HG02943 (cell line): ENCODE results near the gene CDRT4.

Source experiments
- ATAC-seq: cut with Tn5 transposase; IDR thresholded peaks from one replicate; pipeline ENCODE4 v1.9.1; 2021; ENCODE audit warnings: mild to moderate bottlenecking, low read depth, moderate library complexity; ENCODE audit not compliant: unreplicated experiment

CDRT4 gene

DNA sequence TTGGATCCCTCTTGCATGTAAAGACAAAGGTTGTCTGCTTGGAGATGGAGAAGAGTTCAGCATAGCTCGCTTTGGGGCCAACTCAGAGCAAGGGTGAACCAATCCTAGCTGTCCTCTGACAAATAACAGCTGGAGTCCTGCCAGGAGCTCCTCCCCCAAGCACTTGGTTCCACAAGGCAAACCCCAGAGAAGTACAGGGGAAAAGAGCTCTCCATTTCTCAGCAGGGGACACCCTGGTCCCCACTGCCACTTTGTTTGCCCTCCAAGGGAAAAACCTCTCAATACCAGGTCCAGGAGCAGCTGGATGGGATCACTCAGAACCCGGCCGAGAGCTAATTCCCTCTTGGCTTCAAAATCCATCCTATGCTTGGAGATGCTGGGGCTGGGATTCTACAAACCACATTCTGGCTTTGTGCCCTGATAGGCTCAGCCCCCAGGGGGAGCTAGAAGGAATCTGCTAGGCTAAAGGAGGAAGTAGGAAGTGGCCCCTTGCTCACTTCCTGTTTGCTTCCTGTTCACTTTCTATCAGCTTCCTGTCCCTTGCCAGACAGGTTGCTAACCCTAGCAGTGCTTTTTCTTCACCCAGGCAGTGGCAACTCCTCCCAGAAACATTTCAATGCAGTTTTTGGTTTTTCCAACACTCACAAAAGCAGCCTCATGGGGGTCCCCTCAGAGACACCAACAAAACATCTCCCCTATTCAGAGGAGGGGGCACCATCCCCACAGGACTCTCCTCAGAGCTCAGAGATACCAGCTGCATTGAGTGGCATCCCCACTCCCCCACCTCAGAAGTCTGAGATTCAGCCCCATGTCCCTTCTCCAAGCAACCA, 30.7 kb downstream of the CDRT4 start:
- no peak for ATAC-seq

GRCh38 chr17:15434956-15435355, 32.5 kb downstream of the CDRT4 start:
- ATAC-seq, result no peak

GRCh38 chr17:15432807-15433611, 34.4 kb downstream of the CDRT4 start:
- ATAC-seq, result no peak

- ATAC-seq, result no peak
Observed at GRCh38 chr17:15431766-15432165, 35.7 kb downstream of the CDRT4 start.

GRCh38 chr17:15431196-15431595, 36.2 kb downstream of the CDRT4 start:
- ATAC-seq, result no peak

GRCh38 chr17:15424521-15424920, 42.9 kb downstream of the CDRT4 start:
- ATAC-seq, result no peak

DNA sequence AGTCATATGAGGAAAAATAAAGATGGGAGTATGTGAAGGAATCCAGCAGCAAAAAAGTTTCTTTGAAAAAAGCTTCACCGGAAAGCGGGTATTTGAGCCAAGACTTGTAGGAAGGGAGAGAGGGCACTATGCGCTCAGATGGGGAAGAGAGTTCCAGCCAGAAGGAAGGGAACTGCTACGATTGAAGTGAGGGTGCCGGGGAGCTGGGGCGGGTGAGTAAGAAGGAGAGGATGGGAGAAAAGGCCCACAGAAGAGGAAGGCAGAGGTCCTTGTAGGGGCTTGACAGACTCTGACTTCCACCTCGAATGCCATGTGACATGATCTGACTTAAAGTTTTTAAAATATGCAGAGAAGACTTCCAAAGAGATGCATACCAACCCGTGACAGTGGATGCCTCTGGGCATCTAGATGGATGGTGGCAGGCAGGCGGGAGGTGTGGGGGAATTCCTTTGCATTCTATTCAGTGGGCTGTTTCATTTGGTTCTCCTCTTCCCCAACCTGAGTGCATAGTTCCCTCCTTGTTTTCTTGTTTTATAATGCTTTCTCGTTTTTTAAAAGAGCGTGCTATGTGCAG, 44.9 kb downstream of the CDRT4 start:
- no peak for ATAC-seq

- no peak for ATAC-seq
Observed at GRCh38 chr17:15418781-15419180, 48.6 kb downstream of the CDRT4 start.

GRCh38 chr17:15414532-15415306, 52.7 kb downstream of the CDRT4 start:
- no peak for ATAC-seq

GRCh38 chr17:15413101-15413771, 54.2 kb downstream of the CDRT4 start:
- no peak for ATAC-seq

DNA sequence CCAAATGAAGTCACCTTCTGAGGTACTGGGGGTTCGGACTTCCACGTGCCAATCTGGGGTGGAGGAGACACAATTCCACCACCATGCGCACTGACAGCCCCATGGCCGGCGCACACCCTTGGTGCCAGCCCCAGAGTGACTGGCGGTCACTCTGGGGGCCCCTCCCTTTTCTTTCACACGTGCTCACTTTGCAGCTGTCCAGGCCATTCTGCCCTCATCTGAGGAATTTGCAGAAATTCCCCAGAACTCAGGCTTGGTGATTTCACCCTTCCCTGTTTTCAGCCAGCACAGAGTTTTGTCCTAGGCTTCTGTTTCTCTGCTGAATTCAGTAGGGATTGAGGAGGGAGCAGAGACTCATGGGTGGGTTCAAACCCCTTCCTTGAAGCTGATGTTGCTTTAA, 54.8 kb downstream of the CDRT4 start:
- ATAC-seq, result no peak

GRCh38 chr17:15411384-15412198, 55.8 kb downstream of the CDRT4 start:
- no peak for ATAC-seq

DNA sequence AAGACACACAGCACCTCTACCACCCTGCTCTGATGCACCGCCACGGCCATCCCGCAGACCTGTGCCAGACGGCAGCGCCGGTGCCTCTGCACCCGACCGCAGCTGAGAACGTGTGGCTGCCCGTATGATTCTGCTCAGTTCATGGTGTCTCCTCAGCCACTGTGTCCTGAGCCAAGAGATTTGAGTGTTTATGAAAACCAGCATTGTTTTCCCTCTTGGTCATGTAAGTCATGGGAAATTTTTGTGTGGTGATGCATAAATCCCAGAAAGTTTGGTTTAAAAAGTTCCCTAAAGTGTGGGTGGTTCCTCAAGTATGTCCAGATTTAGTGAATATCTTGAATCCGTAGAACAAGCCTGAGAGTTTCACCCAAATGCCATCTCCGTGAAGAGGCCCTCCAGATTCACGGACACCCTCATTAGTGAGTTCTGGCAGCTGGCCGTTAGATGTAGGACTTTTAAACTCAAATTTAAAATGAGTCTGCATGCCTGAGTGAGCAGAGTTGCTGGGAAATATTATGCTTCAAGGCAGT, 57.6 kb downstream of the CDRT4 start:
- no peak for ATAC-seq

- ATAC-seq, result no peak
Observed at GRCh38 chr17:15408803-15409202, 58.6 kb downstream of the CDRT4 start.

DNA sequence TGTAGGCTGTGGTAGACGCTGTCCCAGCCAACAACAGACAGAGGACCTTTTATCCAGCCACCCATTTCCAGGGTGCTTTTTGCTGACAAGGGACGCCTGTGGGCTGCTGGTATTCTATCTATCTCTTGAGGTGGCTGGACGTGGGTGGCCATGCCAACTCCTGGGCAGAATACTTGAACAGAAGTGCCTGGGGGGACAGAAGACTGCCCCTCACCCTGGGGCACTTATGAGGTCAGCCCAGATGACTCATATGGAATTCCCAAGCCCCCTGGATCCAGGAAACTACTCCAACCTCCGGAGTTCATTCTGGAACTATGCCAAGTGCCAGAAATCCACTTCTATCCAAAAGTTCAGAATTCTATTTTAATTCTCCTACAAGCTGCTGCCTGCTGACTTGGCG, 61.3 kb downstream of the CDRT4 start:
- ATAC-seq, result no peak

GRCh38 chr17:15405058-15405415, 62.4 kb downstream of the CDRT4 start:
- no peak for ATAC-seq

GRCh38 chr17:15404106-15405057, 63.0 kb downstream of the CDRT4 start:
- no peak for ATAC-seq
